SK-N-SH (cell line): Measurements from ENCODE around the gene ST6GALNAC5. TPM values are rescaled to one million over a fixed set of nuclear protein-coding genes. Genes with fewer than 3 reads are reported as not detected.

ENCODE experiments used
- CTCF ChIA-PET: fragments of 300-600, 350-600 bp; formaldehyde crosslinking; extraction: SDS; loops from one replicate; lab custom pipeline; 2021; lab: Yijun Ruan, JAX
- POLR2A ChIA-PET: fragments of 350-600 bp; sonication (Branson Sonifier 250); formaldehyde crosslinking; extraction: SDS; loops from one replicate; lab custom pipeline; 2020; ENCODE audit warnings: antibody characterized with exemption, inconsistent platforms; lab: Yijun Ruan, JAX
- DNase-seq: peaks from one replicate; pipeline ENCODE4 v3.0.0; 2012
- H2AFZ ChIP-seq: fragments of 200-600 bp; sonication (generic); 2 replicates; pipeline ENCODE4 v1.8.1; 2016; ENCODE audit warnings: antibody characterized with exemption, mild to moderate bottlenecking, low read depth
- H3F3A ChIP-seq: fragments of 200-600 bp; sonication (generic); replicated peaks from 2 replicates; pipeline ENCODE3; 2016; ENCODE audit warnings: antibody characterized with exemption, mild to moderate bottlenecking; ENCODE audit not compliant: insufficient read depth
- H3K27ac ChIP-seq, 2 experiments: fragments of 200-500 bp in 1 of 2; fragments of 200-600 bp in 1 of 2; sonication (Bioruptor generic) in 1 of 2; sonication (generic), shearing (Covaris generic) in 1 of 2; 2 replicates each; pipeline versions ENCODE4 v1.5.1 to v1.6.1; 2014 to 2016; ENCODE audit warnings: low read depth in 2 of 2, inconsistent platforms in 1 of 2, low read length in 1 of 2, mild to moderate bottlenecking in 1 of 2, mixed read lengths in 1 of 2
- H3K27me3 ChIP-seq: fragments of 200-600 bp; sonication (generic), shearing (Covaris generic); 2 replicates; pipeline ENCODE4 v1.6.1; 2016; ENCODE audit warnings: mixed run types; ENCODE audit not compliant: insufficient read depth
- H3K36me3 ChIP-seq, 2 experiments: fragments of 200-500 bp in 1 of 2; fragments of 200-600 bp in 1 of 2; sonication (Bioruptor generic) in 1 of 2; sonication (generic) in 1 of 2; replicated peaks in 1 of 2; 2 replicates each; pipeline versions ENCODE3 to v1.5.1; 2014 to 2016; ENCODE audit warnings: low read length in 1 of 2, mild to moderate bottlenecking in 1 of 2; ENCODE audit not compliant: insufficient read depth in 2 of 2, control insufficient read depth in 1 of 2
- H3K4me1 ChIP-seq, 2 experiments: fragments of 200-500 bp in 1 of 2; fragments of 200-600 bp in 1 of 2; sonication (Bioruptor generic) in 1 of 2; sonication (generic), shearing (Covaris generic) in 1 of 2; 2 replicates each; pipeline versions ENCODE4 v1.5.1 to v1.6.1; 2014 to 2016; ENCODE audit warnings: low read depth in 1 of 2, low read length in 1 of 2, mixed run types in 1 of 2; ENCODE audit not compliant: insufficient read depth in 2 of 2, control insufficient read depth in 1 of 2
- H3K4me2 ChIP-seq: fragments of 200-600 bp; sonication (generic), shearing (Covaris generic); 2 replicates; pipeline ENCODE4 v1.6.1; 2017; ENCODE audit warnings: mixed run types
- H3K4me3 ChIP-seq, 2 experiments: fragments of 200-500 bp in 1 of 2; fragments of 200-600 bp in 1 of 2; sonication (Bioruptor generic) in 1 of 2; sonication (generic), shearing (Covaris generic) in 1 of 2; 2 replicates each; pipeline versions ENCODE4 v1.5.1 to v1.8.1; 2014 to 2016; ENCODE audit warnings: low read depth in 2 of 2, inconsistent platforms in 1 of 2, low read length in 1 of 2, mild to moderate bottlenecking in 1 of 2, mixed read lengths in 1 of 2, moderate library complexity in 1 of 2
- H3K79me2 ChIP-seq: fragments of 200-600 bp; sonication (generic); 2 replicates; pipeline ENCODE4 v1.8.1; 2017; ENCODE audit warnings: mild to moderate bottlenecking; ENCODE audit not compliant: insufficient read depth
- H3K9ac ChIP-seq: fragments of 200-600 bp; sonication (generic); 2 replicates; pipeline ENCODE4 v1.6.1; 2017; ENCODE audit warnings: mixed run types
- H3K9me2 ChIP-seq: fragments of 200-600 bp; sonication (generic); 2 replicates; pipeline ENCODE4 v1.6.1; 2017; ENCODE audit warnings: mixed run types
- H3K9me3 ChIP-seq: fragments of 200-600 bp; sonication (generic); 2 replicates; pipeline ENCODE4 v1.6.1; 2017; ENCODE audit warnings: mixed run types, mild to moderate bottlenecking, moderate library complexity
- H4K20me1 ChIP-seq: fragments of 200-600 bp; sonication (generic); 2 replicates; pipeline ENCODE4 v1.6.1; 2017; ENCODE audit warnings: mild to moderate bottlenecking, mixed run types; ENCODE audit not compliant: insufficient read depth
- CHD2 ChIP-seq: fragments of 150-350 bp; IDR thresholded peaks from 2 replicates; pipeline ENCODE4 v1.6.1; 2018; ENCODE audit warnings: low read length; ENCODE audit not compliant: partially characterized antibody
- ELF1 ChIP-seq: IDR thresholded peaks from 2 replicates; pipeline ENCODE4 v1.4.0; 2012
- EP300 ChIP-seq, 2 experiments: IDR thresholded peaks; 2 replicates each; pipeline versions ENCODE4 v1.4.0 to v1.6.1; 2012; ENCODE audit warnings: borderline replicate concordance in 1 of 2, low read depth in 1 of 2, low read length in 1 of 2
- FOXJ3 ChIP-seq: sonication (generic); formaldehyde crosslinking; IDR thresholded peaks from 2 replicates; pipeline ENCODE4 v1.5.1; 2020; ENCODE audit warnings: mild to moderate bottlenecking, missing genetic modification reagents
- GABPA ChIP-seq: IDR thresholded peaks from 2 replicates; pipeline ENCODE4 v1.4.0; 2012; ENCODE audit warnings: low read depth, mild to moderate bottlenecking
- PBX3 ChIP-seq: IDR thresholded peaks from 2 replicates; pipeline ENCODE4; 2012
- POLR2AphosphoS5 ChIP-seq: IDR thresholded peaks from 2 replicates; pipeline ENCODE4 v1.6.1; 2012; ENCODE audit warnings: low read depth, low read length
- RXRA ChIP-seq: IDR thresholded peaks from 2 replicates; pipeline ENCODE4 v1.4.0; 2012; ENCODE audit warnings: low read depth, mild to moderate bottlenecking, borderline replicate concordance
- SIN3A ChIP-seq: IDR thresholded peaks from 2 replicates; pipeline ENCODE4 v1.6.1; 2012; ENCODE audit warnings: low read depth, mild to moderate bottlenecking, low read length, moderate library complexity, borderline replicate concordance
- SMC3 ChIP-seq: IDR thresholded peaks from 2 replicates; pipeline ENCODE4 v1.6.1; 2012; ENCODE audit warnings: low read depth, low read length, improper control_type of control experiment
- TAF1 ChIP-seq: IDR thresholded peaks from 2 replicates; pipeline ENCODE4 v1.6.1; 2012; ENCODE audit warnings: low read depth, mild to moderate bottlenecking, low read length, moderate library complexity, borderline replicate concordance
- TEAD4 ChIP-seq: IDR thresholded peaks from 2 replicates; pipeline ENCODE4 v1.4.0; 2012; ENCODE audit warnings: mild to moderate bottlenecking, borderline replicate concordance; ENCODE audit not compliant: insufficient read depth
- USF1 ChIP-seq: IDR thresholded peaks from 2 replicates; pipeline ENCODE4 v1.4.0; 2012; ENCODE audit warnings: low read depth, borderline replicate concordance
- WGBS: methylation state at CpG from one replicate; pipeline ENCODE4 v1.1.6; 2017; ENCODE audit warnings: low lambda C conversion rate; 5-methylcytosine and 5-hydroxymethylcytosine counted together
- polyA plus RNA-seq, 3 experiments: library from polyadenylated mRNA; depleted of rRNA; stranded (reverse); fragments of >200 nt; gene quantifications; 2 replicates each; pipeline ENCODE4 v1.2.3, GENCODE V29; 2012
- TF ChIP-seq, protein P1 (sequence below): IDR thresholded peaks from 2 replicates; pipeline ENCODE4 v1.6.1; 2012; ENCODE audit warnings: mild to moderate bottlenecking, low read depth, low read length, moderate library complexity
- TF ChIP-seq, protein P2 (sequence below): IDR thresholded peaks from 2 replicates; pipeline ENCODE4 v1.4.0; 2012; ENCODE audit warnings: low read depth, borderline replicate concordance

The ST6GALNAC5 gene
- polyA plus RNA-seq, 1 of the 3 experiments (the other 2 are of a cell fraction), result 10.6 TPM

GRCh38 chr1:77016386-77016985, 149.2 kb downstream of the ST6GALNAC5 start (continued):
- TF ChIP-seq, protein P1, sequence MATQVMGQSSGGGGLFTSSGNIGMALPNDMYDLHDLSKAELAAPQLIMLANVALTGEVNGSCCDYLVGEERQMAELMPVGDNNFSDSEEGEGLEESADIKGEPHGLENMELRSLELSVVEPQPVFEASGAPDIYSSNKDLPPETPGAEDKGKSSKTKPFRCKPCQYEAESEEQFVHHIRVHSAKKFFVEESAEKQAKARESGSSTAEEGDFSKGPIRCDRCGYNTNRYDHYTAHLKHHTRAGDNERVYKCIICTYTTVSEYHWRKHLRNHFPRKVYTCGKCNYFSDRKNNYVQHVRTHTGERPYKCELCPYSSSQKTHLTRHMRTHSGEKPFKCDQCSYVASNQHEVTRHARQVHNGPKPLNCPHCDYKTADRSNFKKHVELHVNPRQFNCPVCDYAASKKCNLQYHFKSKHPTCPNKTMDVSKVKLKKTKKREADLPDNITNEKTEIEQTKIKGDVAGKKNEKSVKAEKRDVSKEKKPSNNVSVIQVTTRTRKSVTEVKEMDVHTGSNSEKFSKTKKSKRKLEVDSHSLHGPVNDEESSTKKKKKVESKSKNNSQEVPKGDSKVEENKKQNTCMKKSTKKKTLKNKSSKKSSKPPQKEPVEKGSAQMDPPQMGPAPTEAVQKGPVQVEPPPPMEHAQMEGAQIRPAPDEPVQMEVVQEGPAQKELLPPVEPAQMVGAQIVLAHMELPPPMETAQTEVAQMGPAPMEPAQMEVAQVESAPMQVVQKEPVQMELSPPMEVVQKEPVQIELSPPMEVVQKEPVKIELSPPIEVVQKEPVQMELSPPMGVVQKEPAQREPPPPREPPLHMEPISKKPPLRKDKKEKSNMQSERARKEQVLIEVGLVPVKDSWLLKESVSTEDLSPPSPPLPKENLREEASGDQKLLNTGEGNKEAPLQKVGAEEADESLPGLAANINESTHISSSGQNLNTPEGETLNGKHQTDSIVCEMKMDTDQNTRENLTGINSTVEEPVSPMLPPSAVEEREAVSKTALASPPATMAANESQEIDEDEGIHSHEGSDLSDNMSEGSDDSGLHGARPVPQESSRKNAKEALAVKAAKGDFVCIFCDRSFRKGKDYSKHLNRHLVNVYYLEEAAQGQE, result no peak
- TF ChIP-seq FOXJ3 (CRISPR knock-in tag) (no peak), SIN3A (no peak), USF1 (no peak), CHD2 (no peak), RXRA (no peak), PBX3 (no peak), ELF1 (no peak)
- TF ChIP-seq, protein P2, sequence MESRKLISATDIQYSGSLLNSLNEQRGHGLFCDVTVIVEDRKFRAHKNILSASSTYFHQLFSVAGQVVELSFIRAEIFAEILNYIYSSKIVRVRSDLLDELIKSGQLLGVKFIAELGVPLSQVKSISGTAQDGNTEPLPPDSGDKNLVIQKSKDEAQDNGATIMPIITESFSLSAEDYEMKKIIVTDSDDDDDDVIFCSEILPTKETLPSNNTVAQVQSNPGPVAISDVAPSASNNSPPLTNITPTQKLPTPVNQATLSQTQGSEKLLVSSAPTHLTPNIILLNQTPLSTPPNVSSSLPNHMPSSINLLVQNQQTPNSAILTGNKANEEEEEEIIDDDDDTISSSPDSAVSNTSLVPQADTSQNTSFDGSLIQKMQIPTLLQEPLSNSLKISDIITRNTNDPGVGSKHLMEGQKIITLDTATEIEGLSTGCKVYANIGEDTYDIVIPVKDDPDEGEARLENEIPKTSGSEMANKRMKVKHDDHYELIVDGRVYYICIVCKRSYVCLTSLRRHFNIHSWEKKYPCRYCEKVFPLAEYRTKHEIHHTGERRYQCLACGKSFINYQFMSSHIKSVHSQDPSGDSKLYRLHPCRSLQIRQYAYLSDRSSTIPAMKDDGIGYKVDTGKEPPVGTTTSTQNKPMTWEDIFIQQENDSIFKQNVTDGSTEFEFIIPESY, result no peak
- TF ChIP-seq, all 33 proteins: peak for 0

GRCh38 chr1:77018311-77018710, 151.0 kb downstream of the ST6GALNAC5 start:
- H3K4me2 ChIP-seq, result no peak overlapping the region
- no peak overlapping the region for H3K27ac ChIP-seq
- WGBS, result 72% methylated on average over 3 of the region's 3 CpGs
- TF ChIP-seq PBX3, result no peak
- no peak for TF ChIP-seq GABPA
- TF ChIP-seq, protein P2, result no peak
- TF ChIP-seq POLR2AphosphoS5, result no peak
- no peak for TF ChIP-seq EP300 (IDR thresholded peaks at IDR 0.05; ENCODE audit: borderline replicate concordance in 1 of 2, low read depth in 1 of 2, low read length in 1 of 2)
- TF ChIP-seq TEAD4, result no peak
- no peak for TF ChIP-seq TAF1
- TF ChIP-seq SMC3, result no peak

More at GRCh38 chr1:77018311-77018710, 151.0 kb downstream of the ST6GALNAC5 start:
- Histone ChIP-seq H3K4me3 (no peak overlapping the region), H3K9ac (no peak overlapping the region), H3F3A (no peaks in the 10 kb centered on the region), H3K4me1 (peaks cover 0 to 6% of the 10 kb centered on the region in 2 experiments; a peak in 1 of 4 replicates), H3K36me3 (no peaks in the 10 kb centered on the region), H2AFZ (no peak overlapping the region), H3K9me3 (no peaks in the 10 kb centered on the region), H4K20me1 (no peaks in the 10 kb centered on the region), H3K27me3 (no peaks in the 10 kb centered on the region), H3K9me2 (no peaks in the 10 kb centered on the region), H3K79me2 (no peaks in the 10 kb centered on the region)
- ChIA-PET CTCF (no interaction called here), POLR2A (no interaction called here)
- no peak for DNase-seq
